HCT116 (cell line): ENCODE results near the gene MOCS1.

ENCODE experiments used
- EZH2 ChIP-seq: fragments of 200-600 bp; sonication (generic); IDR thresholded peaks from 2 replicates; pipeline ENCODE4 v1.6.1; 2017; ENCODE audit warnings: antibody characterized with exemption, mixed run types
- JUND ChIP-seq: IDR thresholded peaks from 2 replicates; pipeline ENCODE4 v1.6.1; 2012
- POLR2AphosphoS5 ChIP-seq: IDR thresholded peaks from 2 replicates; pipeline ENCODE4 v1.6.1; 2011; ENCODE audit warnings: mild to moderate bottlenecking, low read depth, low read length, moderate library complexity
- SRF ChIP-seq: IDR thresholded peaks from 2 replicates; pipeline ENCODE4 v1.6.1; 2012; ENCODE audit warnings: low read depth
- TCF7L2 ChIP-seq: IDR thresholded peaks from 2 replicates; pipeline ENCODE4 v1.7.0; 2011; ENCODE audit warnings: borderline replicate concordance, inconsistent platforms; ENCODE audit not compliant: insufficient read depth, insufficient read length; ENCODE audit errors: extremely low read depth
- YY1 ChIP-seq: IDR thresholded peaks from 2 replicates; pipeline ENCODE4 v1.6.1; 2011; ENCODE audit warnings: low read length, low read depth, moderate library complexity, mild to moderate bottlenecking; ENCODE audit not compliant: insufficient replicate concordance; ENCODE audit errors: extremely low read depth
- TF ChIP-seq, protein P1 (sequence below), 3 experiments: fragments of 200-600 bp in 1 of 3; sonication (generic) in 1 of 3; IDR thresholded peaks in 2 of 3; conservative IDR thresholded peaks in 1 of 3; 2 replicates each; pipeline ENCODE4 v1.5.1; 2012 to 2017; ENCODE audit warnings: low read depth in 2 of 3, low read length in 2 of 3, antibody characterized with exemption in 1 of 3, borderline replicate concordance in 1 of 3, control low read depth in 1 of 3, mild to moderate bottlenecking in 1 of 3, mixed read lengths in 1 of 3, mixed run types in 1 of 3, moderate library complexity in 1 of 3; ENCODE audit not compliant: insufficient read depth in 1 of 3
- TF ChIP-seq, protein P2 (sequence below): IDR thresholded peaks from 2 replicates; pipeline ENCODE4 v1.6.1; 2012; ENCODE audit warnings: low read depth
- TF ChIP-seq, protein P3 (sequence below): IDR thresholded peaks from 2 replicates; pipeline ENCODE4 v1.6.1; 2012

DNA sequence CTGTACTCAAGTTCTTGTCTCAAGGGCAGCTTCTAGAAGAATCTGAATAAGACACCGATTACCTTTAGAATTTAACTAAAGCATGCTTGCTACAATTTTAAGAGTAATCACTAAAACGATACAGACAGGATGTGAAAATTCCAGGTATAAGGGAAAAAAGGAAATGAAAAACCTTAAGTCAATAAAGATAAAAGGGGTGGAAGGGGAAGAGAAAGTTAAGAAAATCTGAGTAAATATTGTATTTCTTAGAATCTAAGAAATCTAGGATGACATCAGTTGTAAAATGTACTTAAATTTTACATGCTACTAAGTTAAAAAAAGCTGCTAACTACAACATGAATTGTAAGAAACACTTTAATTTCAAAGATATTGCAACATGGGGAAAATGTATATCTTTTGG, 30.3 kb upstream of the MOCS1 start:
- TF ChIP-seq, protein P1, sequence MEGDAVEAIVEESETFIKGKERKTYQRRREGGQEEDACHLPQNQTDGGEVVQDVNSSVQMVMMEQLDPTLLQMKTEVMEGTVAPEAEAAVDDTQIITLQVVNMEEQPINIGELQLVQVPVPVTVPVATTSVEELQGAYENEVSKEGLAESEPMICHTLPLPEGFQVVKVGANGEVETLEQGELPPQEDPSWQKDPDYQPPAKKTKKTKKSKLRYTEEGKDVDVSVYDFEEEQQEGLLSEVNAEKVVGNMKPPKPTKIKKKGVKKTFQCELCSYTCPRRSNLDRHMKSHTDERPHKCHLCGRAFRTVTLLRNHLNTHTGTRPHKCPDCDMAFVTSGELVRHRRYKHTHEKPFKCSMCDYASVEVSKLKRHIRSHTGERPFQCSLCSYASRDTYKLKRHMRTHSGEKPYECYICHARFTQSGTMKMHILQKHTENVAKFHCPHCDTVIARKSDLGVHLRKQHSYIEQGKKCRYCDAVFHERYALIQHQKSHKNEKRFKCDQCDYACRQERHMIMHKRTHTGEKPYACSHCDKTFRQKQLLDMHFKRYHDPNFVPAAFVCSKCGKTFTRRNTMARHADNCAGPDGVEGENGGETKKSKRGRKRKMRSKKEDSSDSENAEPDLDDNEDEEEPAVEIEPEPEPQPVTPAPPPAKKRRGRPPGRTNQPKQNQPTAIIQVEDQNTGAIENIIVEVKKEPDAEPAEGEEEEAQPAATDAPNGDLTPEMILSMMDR (IDR thresholded peaks at IDR 0.05 in 2 of 3, conservative IDR thresholded peaks at IDR 0.05 in 1 of 3; ENCODE audit: borderline replicate concordance in 1 of 3, insufficient read depth in 1 of 3, low read depth in 2 of 3, low read length in 2 of 3), result no peak
- no peak for TF ChIP-seq YY1
- TF ChIP-seq TCF7L2, result no peak
- TF ChIP-seq, protein P2, sequence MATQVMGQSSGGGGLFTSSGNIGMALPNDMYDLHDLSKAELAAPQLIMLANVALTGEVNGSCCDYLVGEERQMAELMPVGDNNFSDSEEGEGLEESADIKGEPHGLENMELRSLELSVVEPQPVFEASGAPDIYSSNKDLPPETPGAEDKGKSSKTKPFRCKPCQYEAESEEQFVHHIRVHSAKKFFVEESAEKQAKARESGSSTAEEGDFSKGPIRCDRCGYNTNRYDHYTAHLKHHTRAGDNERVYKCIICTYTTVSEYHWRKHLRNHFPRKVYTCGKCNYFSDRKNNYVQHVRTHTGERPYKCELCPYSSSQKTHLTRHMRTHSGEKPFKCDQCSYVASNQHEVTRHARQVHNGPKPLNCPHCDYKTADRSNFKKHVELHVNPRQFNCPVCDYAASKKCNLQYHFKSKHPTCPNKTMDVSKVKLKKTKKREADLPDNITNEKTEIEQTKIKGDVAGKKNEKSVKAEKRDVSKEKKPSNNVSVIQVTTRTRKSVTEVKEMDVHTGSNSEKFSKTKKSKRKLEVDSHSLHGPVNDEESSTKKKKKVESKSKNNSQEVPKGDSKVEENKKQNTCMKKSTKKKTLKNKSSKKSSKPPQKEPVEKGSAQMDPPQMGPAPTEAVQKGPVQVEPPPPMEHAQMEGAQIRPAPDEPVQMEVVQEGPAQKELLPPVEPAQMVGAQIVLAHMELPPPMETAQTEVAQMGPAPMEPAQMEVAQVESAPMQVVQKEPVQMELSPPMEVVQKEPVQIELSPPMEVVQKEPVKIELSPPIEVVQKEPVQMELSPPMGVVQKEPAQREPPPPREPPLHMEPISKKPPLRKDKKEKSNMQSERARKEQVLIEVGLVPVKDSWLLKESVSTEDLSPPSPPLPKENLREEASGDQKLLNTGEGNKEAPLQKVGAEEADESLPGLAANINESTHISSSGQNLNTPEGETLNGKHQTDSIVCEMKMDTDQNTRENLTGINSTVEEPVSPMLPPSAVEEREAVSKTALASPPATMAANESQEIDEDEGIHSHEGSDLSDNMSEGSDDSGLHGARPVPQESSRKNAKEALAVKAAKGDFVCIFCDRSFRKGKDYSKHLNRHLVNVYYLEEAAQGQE, result no peak
- no peak for TF ChIP-seq SRF
- TF ChIP-seq, protein P3, sequence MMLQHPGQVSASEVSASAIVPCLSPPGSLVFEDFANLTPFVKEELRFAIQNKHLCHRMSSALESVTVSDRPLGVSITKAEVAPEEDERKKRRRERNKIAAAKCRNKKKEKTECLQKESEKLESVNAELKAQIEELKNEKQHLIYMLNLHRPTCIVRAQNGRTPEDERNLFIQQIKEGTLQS, result no peak
- TF ChIP-seq JUND, result no peak
- TF ChIP-seq EZH2, result no peak
- TF ChIP-seq POLR2AphosphoS5, result no peak
